Lower leg skin (tissue), 4 donors: ENCODE measurements around the gene CHCHD5. TPM values are rescaled to one million over a fixed set of nuclear protein-coding genes. Genes with fewer than 3 reads are reported as not detected.
A peak's percentile ranks its signal among the peaks of the same experiment; 100 is the strongest.
"Not testable (repeated sequence)": the region's sequence is repeated elsewhere in the genome, so short reads cannot be mapped to it uniquely, and the experiment has no call there.

Experiments used
- DNase-seq, 2 donors: peaks; one replicate each; pipeline ENCODE4 v3.0.0-alpha.2; 2019; ENCODE audit warnings: low spot score in 2 of 2
- H3K4me3 ChIP-seq: fragments of 200-600 bp; sonication (generic); 2 replicates; pipeline ENCODE4 v1.5.1; 2017; ENCODE audit warnings: mild to moderate bottlenecking, low read depth; ENCODE audit not compliant: poor library complexity, severe bottlenecking
- POLR2A ChIP-seq, 2 donors: fragments of 450-650 bp; IDR thresholded peaks; one replicate each; pipeline ENCODE4 v1.6.1; 2016 to 2017; ENCODE audit warnings: antibody characterized with exemption in 2 of 2, mild to moderate bottlenecking in 1 of 2, moderate library complexity in 1 of 2
- WGBS, 2 donors: methylation state at CpG; one replicate each; pipeline ENCODE4 v1.1.5; 2018; 5-methylcytosine and 5-hydroxymethylcytosine counted together
- intact Hi-C: fragments of 100-400 bp; cut with DNase I; formaldehyde crosslinking; loops from one replicate; pipeline ENCODE4 v1.15.0; 2023; ENCODE audit warnings: low total_unique reads
- total RNA-seq, 4 donors: library from RNA; depleted of rRNA; stranded (reverse); fragments of >200 nt; gene quantifications; one replicate each; pipeline ENCODE4 v1.1.0, GENCODE V29; 2016
- TF ChIP-seq, protein P1 (sequence below), 3 donors: fragments of 450-650 bp; IDR thresholded peaks; one replicate each; pipeline ENCODE4 v1.5.1; 2016; ENCODE audit warnings: antibody characterized with exemption in 3 of 3, mild to moderate bottlenecking in 3 of 3, moderate library complexity in 2 of 3

CHCHD5 gene, protein sequence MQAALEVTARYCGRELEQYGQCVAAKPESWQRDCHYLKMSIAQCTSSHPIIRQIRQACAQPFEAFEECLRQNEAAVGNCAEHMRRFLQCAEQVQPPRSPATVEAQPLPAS
- 10 to 100 TPM; 12.4 to 26.8 (median 24.1) TPM for total RNA-seq

DNA sequence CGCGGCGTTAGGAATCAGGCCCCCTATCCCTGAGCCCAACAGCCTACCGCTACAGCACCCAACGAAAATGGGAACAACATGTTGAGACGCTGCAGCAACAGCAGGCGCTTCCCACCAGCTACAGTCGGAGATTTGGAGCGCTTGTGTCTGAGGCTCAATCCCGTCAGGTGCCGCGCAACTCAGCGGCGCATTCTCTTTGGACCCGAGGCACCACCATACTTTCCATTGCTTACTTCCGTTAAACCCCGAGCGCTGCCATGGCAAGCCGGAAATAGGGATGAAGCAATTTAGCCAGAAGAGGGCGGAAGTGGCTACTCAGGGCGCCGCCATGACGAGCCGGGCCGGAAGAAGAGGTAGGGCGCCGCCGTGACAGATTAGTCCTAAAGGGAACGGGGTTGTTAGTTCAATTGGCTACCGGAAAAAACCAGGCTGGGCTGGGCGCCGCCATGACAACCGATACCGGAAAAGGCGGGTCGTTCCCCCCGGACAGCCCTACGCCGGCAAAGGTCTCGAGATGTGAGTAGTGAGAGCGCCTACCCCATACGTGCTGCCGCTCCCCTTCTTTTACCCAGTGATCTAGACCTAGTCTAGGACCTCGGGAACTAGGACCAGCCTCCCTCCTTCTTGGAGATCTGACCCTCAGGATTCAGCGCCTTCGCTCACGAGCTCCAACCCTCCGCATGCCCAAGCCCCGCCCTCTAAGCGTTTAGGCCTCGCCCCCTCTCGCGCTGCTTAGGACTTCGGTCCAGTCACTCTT is at the start of gene CHCHD5:
CHCHD5 (plus strand) TSS at position 476 of the 757 bp plus-strand sequence; CDS start at position 515, 39 bp downstream.
- intact Hi-C loops = no loop called here
- DNase-seq = peak; percentile 97 to 99
- H3K4me3 ChIP-seq = peak within 1 kb of the TSS; percentile 60
- TF ChIP-seq, protein P1, sequence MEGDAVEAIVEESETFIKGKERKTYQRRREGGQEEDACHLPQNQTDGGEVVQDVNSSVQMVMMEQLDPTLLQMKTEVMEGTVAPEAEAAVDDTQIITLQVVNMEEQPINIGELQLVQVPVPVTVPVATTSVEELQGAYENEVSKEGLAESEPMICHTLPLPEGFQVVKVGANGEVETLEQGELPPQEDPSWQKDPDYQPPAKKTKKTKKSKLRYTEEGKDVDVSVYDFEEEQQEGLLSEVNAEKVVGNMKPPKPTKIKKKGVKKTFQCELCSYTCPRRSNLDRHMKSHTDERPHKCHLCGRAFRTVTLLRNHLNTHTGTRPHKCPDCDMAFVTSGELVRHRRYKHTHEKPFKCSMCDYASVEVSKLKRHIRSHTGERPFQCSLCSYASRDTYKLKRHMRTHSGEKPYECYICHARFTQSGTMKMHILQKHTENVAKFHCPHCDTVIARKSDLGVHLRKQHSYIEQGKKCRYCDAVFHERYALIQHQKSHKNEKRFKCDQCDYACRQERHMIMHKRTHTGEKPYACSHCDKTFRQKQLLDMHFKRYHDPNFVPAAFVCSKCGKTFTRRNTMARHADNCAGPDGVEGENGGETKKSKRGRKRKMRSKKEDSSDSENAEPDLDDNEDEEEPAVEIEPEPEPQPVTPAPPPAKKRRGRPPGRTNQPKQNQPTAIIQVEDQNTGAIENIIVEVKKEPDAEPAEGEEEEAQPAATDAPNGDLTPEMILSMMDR (IDR thresholded peaks at IDR 0.05) = no peak
- TF ChIP-seq POLR2A (IDR thresholded peaks at IDR 0.05) = no peak
- WGBS, 2 donors = 2% methylated on average over 54 of the region's 54 CpGs

DNA sequence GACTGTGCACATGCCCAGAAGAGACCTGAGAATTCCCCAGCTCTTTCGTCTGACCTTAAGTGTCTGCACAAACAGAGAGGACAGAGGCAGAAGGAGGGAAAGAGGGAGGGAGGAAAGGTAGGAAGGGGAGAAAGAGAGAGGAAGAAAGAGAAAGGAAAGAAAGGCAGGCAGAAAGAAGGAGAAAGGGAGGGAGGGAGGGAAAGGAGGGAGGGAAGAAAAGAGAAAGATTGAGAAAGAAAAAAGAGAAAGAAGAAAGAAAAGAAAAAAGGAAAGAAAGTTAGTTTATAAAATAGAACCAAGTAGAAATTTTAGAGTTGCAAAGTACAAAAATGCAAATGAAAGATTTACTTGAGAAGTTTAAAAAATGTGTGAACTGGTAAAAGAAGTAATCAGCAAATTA is 49.6 kb upstream of the CHCHD5 start:
- intact Hi-C loops = no loop called here
- H3K4me3 ChIP-seq = no peak overlapping the region
- no peak for DNase-seq
- WGBS, 2 donors = 76 to 84% methylated on average over 1 of the region's 1 CpG
- TF ChIP-seq POLR2A (IDR thresholded peaks at IDR 0.05) = no peak
- TF ChIP-seq, protein P1 (IDR thresholded peaks at IDR 0.05) = no peak

DNA sequence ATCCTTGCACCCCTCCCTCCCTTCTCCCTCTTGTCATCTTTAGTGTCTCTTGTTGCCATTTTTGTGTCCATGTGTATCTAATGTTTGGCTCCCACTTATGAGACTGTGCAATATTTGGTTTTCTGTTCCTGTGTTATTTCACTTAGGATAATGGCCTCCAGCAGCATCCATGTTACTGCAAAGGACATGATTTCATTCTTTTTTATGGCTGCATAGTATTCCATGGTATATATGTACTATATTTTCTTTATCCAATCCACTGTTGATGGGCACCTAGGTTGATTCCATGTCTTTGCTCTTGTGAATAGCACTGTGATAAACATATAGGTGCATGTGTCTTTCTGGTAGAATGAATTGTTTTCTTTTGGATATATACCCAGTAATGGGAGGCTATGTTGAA is 47.7 kb upstream of the CHCHD5 start:
- intact Hi-C loops, H3K4me3 ChIP-seq, DNase-seq: not testable (repeated sequence)

GRCh38 chr2:112539306-112539705 is 45.1 kb upstream of the CHCHD5 start:
- 61 to 69% methylated on average over 2 of the region's 2 CpGs for WGBS, 2 donors
- H3K4me3 ChIP-seq = no peak overlapping the region
- intact Hi-C loops = no loop called here
- TF ChIP-seq, protein P1 (IDR thresholded peaks at IDR 0.05) = no peak
- no peak for TF ChIP-seq POLR2A (IDR thresholded peaks at IDR 0.05)
- DNase-seq = no peak

DNA sequence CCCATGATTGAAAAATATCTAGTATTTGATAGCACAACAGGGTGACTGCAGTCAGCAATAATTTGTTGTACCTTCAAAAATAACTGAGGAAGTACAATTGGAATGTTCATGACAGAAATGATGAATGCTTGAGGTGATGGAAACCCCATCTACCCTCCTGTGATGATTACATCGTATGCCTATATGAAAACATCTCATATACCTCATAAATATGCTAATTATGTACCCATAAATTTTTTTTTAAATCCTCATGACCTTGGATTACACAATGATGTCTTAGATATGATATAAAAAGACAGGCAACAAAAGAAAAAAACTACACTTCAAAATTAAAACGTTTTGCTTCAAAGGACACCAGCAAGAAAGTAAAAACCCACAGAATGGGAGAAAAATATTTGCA is 43.5 kb upstream of the CHCHD5 start:
- DNase-seq = no peak
- no peak for TF ChIP-seq POLR2A (IDR thresholded peaks at IDR 0.05)
- TF ChIP-seq, protein P1 (IDR thresholded peaks at IDR 0.05) = no peak
- no peak overlapping the region for H3K4me3 ChIP-seq
- 28 to 38% methylated on average over 2 of the region's 2 CpGs for WGBS, 2 donors
- intact Hi-C loops = no loop called here

DNA sequence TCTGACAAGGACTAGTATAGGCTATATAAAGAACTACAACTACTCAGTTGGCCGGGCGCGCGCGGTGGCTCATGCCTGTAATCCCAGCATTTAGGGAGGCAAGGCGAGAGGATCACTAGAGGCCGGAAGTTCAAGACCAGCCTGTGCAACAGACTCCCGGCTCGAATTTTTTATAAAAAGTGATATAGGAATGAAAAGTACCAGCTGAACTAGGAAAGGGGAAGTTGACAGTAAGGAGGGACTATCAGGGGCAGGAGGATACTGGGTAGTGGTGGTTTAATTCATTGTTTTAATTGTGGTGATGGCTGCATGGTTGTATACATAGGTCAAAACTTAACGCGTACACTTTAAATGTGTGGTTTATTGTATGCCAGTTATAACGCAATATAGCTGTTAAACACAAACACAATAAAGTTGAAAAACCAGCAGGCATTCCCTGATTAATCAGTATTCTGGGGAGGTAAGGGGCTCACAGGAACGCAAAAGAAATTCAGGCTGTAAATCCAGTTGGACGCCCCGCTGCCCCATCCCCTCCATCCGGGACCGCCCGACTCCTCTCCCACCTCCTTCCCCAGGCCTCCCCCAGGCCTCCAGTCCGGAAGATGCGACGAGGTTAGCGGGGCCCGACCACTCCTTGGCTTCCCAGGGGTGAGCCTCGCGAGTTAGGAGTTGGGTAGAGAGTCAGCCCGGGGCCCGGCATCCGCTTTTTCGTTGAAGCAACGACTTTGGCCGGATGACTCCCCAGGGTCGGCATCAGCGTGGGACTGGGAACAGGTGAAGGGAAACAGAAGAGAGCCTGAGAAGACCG is 42.9 kb upstream of the CHCHD5 start:
- TF ChIP-seq, protein P1 (IDR thresholded peaks at IDR 0.05) = no peak
- TF ChIP-seq POLR2A (IDR thresholded peaks at IDR 0.05) = no peak
- DNase-seq = peak in 1 of 2 donors; percentile 92
- H3K4me3 ChIP-seq = peak overlapping the region; percentile 68
- intact Hi-C loops = no loop called here
- 21 to 25% methylated on average over 28 to 34 of the region's 34 CpGs for WGBS, 2 donors
